ENCODE measurements around the gene PLXDC2. TPM values are rescaled to one million over a fixed set of nuclear protein-coding genes. Genes with fewer than 3 reads are reported as not detected.
A peak's percentile ranks its signal among the peaks of the same experiment; 100 is the strongest.

PLXDC2 gene
- total RNA-seq, 1 experiment from 2014 or later, result 0.21 TPM

- in situ Hi-C loops (cut with HindIII; ENCODE audit: low pct_unique_long_range_greater_than_20kb, low sequenced_read_pairs) (no loop called here), intact Hi-C loops (cut with micrococcal nuclease; ENCODE audit: unreplicated experiment) (no loop called here)
- TF ChIP-seq TCF7L2 (IDR thresholded peaks at IDR 0.05; ENCODE audit: low read depth, low read length) (no peak), SIN3A (IDR thresholded peaks at IDR 0.05; ENCODE audit: borderline replicate concordance, insufficient read depth, low read depth, low read length) (no peak), CTCF (IDR thresholded peaks at IDR 0.05) (no peak), REST (IDR thresholded peaks at IDR 0.05; ENCODE audit: insufficient read depth in 1 of 2, low read depth in 2 of 2, low read length in 1 of 2) (no peak), POLR2AphosphoS5 (IDR thresholded peaks at IDR 0.05; ENCODE audit: low read depth, low read length) (no peak)
- no peaks in the 10 kb centered on the region for H3K36me3 ChIP-seq (ENCODE audit: control insufficient read depth, insufficient read depth, low read length)
- H3K27ac ChIP-seq (ENCODE audit: low read length), result no peak overlapping the region
- no peaks in the 10 kb centered on the region for H3K4me1 ChIP-seq (ENCODE audit: control insufficient read depth, insufficient read depth, low read length)
- ChIA-PET POLR2A (no interaction called here), CTCF (no interaction called here)
- BruUV-seq (replicated peaks), result no TSS peak
- no peaks in the 10 kb centered on the region for H3K9me3 ChIP-seq (ENCODE audit: control insufficient read depth, insufficient read depth, low read depth, low read length)
- no peaks in the 10 kb centered on the region for H3K27me3 ChIP-seq (ENCODE audit: control insufficient read depth, insufficient read depth, low read length)
- no peak overlapping the region for H3K4me3 ChIP-seq (ENCODE audit: low read depth in 2 of 2, low read length in 2 of 2)
- ATAC-seq (no peak), DNase-seq (ENCODE audit: low read depth, low spot score) (no peak)
Measured at GRCh38 chr10:19785366-19785765, 30.9 kb upstream of the PLXDC2 start.

- CTCF ChIA-PET, result no interaction called here
- no peak for ATAC-seq
- intact Hi-C loops (cut with micrococcal nuclease; ENCODE audit: unreplicated experiment), result no loop called here
Measured at GRCh38 chr10:19788075-19788686, 28.1 kb upstream of the PLXDC2 start.

More at GRCh38 chr10:19788075-19788686, 28.1 kb upstream of the PLXDC2 start:
- H3K4me1 ChIP-seq (ENCODE audit: control insufficient read depth, insufficient read depth, low read length), result no peaks in the 10 kb centered on the region
- no TSS peak for BruUV-seq (replicated peaks)
- H3K27me3 ChIP-seq (ENCODE audit: control insufficient read depth, insufficient read depth, low read length), result no peaks in the 10 kb centered on the region
- H3K4me3 ChIP-seq (ENCODE audit: low read depth in 2 of 2, low read length in 2 of 2), result no peak overlapping the region
- POLR2A ChIA-PET, result no interaction called here
- in situ Hi-C loops (cut with HindIII; ENCODE audit: low pct_unique_long_range_greater_than_20kb, low sequenced_read_pairs), result no loop called here
- H3K36me3 ChIP-seq (ENCODE audit: control insufficient read depth, insufficient read depth, low read length), result no peaks in the 10 kb centered on the region
- no peak overlapping the region for H3K27ac ChIP-seq (ENCODE audit: low read length)
- peak; percentile 25 for DNase-seq (ENCODE audit: low read depth, low spot score)
- TF ChIP-seq CTCF (IDR thresholded peaks at IDR 0.05) (peak; percentile 72; the same call in 1 of the 2 replicates), TCF7L2 (IDR thresholded peaks at IDR 0.05; ENCODE audit: low read depth, low read length) (no peak)
- H3K9me3 ChIP-seq (ENCODE audit: control insufficient read depth, insufficient read depth, low read depth, low read length), result no peaks in the 10 kb centered on the region

All from Panc1 (cell line).